M059J (cell line): Measurements from ENCODE around the gene NOSIP. TPM values are rescaled to one million over a fixed set of nuclear protein-coding genes. Genes with fewer than 3 reads are reported as not detected.

Source experiments
- DNase-seq: peaks from one replicate; pipeline ENCODE4 v3.0.0-alpha.2; 2012; ENCODE audit warnings: low read depth
- total RNA-seq: library from RNA; depleted of rRNA; stranded (reverse); fragments of >200 nt; shearing (Covaris generic); gene quantifications from 2 replicates; pipeline ENCODE4 v1.2.3, GENCODE V29; 2014; rRNA removed

NOSIP gene
- total RNA-seq, 1 experiment from 2014 or later: 129 TPM

GRCh38 chr19:49507803-49508494 is 72.4 kb downstream of the NOSIP start:
- no peak for DNase-seq

GRCh38 chr19:49506575-49507105 is 73.7 kb downstream of the NOSIP start:
- peak; percentile 60 for DNase-seq

Other genes starting within 250 kb of the NOSIP start
- not detected in 2 replicates for gene CD37, start 245.2 kb downstream of the NOSIP start, total RNA-seq
- gene TEAD2, start 218.1 kb downstream of the NOSIP start, total RNA-seq: 17.4 and 20.3 TPM in 2 replicates
- not detected in 2 replicates for gene DKKL1, start 216.7 kb downstream of the NOSIP start, total RNA-seq
- not detected in 2 replicates for gene KASH5, start 192.3 kb downstream of the NOSIP start, total RNA-seq
- not detected in 2 replicates for gene PTH2, start 157.1 kb downstream of the NOSIP start, total RNA-seq
- gene GFY, start 155.2 kb downstream of the NOSIP start, total RNA-seq: not detected in 2 replicates
- gene SLC17A7, start 139.0 kb downstream of the NOSIP start, total RNA-seq: 0.57 TPM in 1 of 2 replicates, not detected in the other
- 92.9 and 115 TPM in 2 replicates for gene PIH1D1, start 128.7 kb downstream of the NOSIP start, total RNA-seq
- gene ALDH16A1, start 127.3 kb downstream of the NOSIP start, total RNA-seq: 12.9 and 27.9 TPM in 2 replicates
- 5.2 and 17.6 TPM in 2 replicates for gene FLT3LG, start 106.3 kb downstream of the NOSIP start, total RNA-seq
- 1,082 and 1,258 TPM in 2 replicates for gene RPL13A, start 92.9 kb downstream of the NOSIP start, total RNA-seq
- gene RPS11, start 84.1 kb downstream of the NOSIP start, total RNA-seq: 2,832 and 3,734 TPM in 2 replicates
- gene FCGRT, start 67.9 kb downstream of the NOSIP start, total RNA-seq: 40.3 and 44.5 TPM in 2 replicates
- 36.5 and 52.5 TPM in 2 replicates for gene RCN3, start 52.6 kb downstream of the NOSIP start, total RNA-seq
- gene PRRG2, start 760 bp upstream of the NOSIP start, total RNA-seq: 0.17 TPM in 1 of 2 replicates, not detected in the other
- 1.3 and 4.5 TPM in 2 replicates for gene PRR12, start 10.6 kb upstream of the NOSIP start, total RNA-seq
- gene RRAS, start 59.6 kb upstream of the NOSIP start, total RNA-seq: 28.9 and 43.3 TPM in 2 replicates
- gene SCAF1, start 61.7 kb upstream of the NOSIP start, total RNA-seq: 9.9 and 26.5 TPM in 2 replicates
- gene IRF3, start 85.3 kb upstream of the NOSIP start, total RNA-seq: 146 and 186 TPM in 2 replicates
- gene BCL2L12, start 85.4 kb upstream of the NOSIP start, total RNA-seq: 6.3 and 14.1 TPM in 2 replicates
- 208 and 209 TPM in 2 replicates for gene PRMT1, start 96.7 kb upstream of the NOSIP start, total RNA-seq
- 0.20 and 0.34 TPM in 2 replicates for gene ADM5, start 109.0 kb upstream of the NOSIP start, total RNA-seq
- 21.1 and 26.7 TPM in 2 replicates for gene CPT1C, start 110.6 kb upstream of the NOSIP start, total RNA-seq
- gene TSKS, start 182.8 kb upstream of the NOSIP start, total RNA-seq: not detected in 2 replicates
- 74.4 and 113 TPM in 2 replicates for gene AP2A1, start 186.4 kb upstream of the NOSIP start, total RNA-seq
- 23.2 and 28.6 TPM in 2 replicates for gene FUZ, start 232.7 kb upstream of the NOSIP start, total RNA-seq
- 30.2 and 45.6 TPM in 2 replicates for gene MED25, start 237.7 kb upstream of the NOSIP start, total RNA-seq